ENCODE results near the gene PCSK7. TPM values are rescaled to one million over a fixed set of nuclear protein-coding genes. Genes with fewer than 3 reads are reported as not detected.

PCSK7 gene
- total RNA-seq, 1 experiment from 2014 or later = 30.0 TPM

DNA sequence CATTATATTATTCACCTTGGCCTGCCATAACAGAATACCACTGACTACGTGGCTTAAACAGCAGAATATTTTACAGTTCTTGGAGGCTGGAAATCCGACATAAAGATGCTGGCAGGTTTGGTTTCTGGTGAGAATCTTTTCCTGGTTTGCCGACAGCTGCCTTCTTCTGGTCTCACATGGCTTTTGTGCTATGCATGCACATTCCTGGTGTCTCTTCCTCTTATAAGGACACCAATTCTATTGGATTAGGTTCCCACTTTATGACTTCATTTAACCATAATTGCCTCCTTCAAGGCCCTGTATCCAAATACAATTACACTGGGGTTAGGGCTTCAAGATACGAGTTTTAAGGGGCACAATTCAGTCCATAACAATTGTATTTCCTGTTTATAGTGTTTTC, 17.7 kb upstream of the PCSK7 start:
- ChIA-PET POLR2A (no interaction called here), CTCF (no interaction called here), RAD21 (ENCODE audit: low non-redundant PET in 1 of 2, low total read pairs in 2 of 2, uncharacterized antibody in 2 of 2, unreplicated experiment in 2 of 2) (no interaction called here)
- intact Hi-C loops (cut with micrococcal nuclease) = no loop called here
- no peaks in the 10 kb centered on the region for H3K79me2 ChIP-seq (ENCODE audit: insufficient read depth, low read length)
- H3K27ac ChIP-seq (ENCODE audit: low read depth, low read length) = no peak overlapping the region
- H3K9ac ChIP-seq (ENCODE audit: low read length) = no peak overlapping the region
- no peaks in the 10 kb centered on the region for H3K4me1 ChIP-seq (ENCODE audit: control insufficient read depth in 1 of 2, insufficient read depth in 2 of 2, low read length in 2 of 2)
- H3K27me3 ChIP-seq (ENCODE audit: insufficient read depth, low read length) = no peaks in the 10 kb centered on the region
- BruUV-seq (replicated peaks) = no TSS peak
- no peak overlapping the region for H2AFZ ChIP-seq (ENCODE audit: low read depth, low read length, poor library complexity, severe bottlenecking)
- no peak for ATAC-seq
- no peaks in the 10 kb centered on the region for H3K9me2 ChIP-seq (ENCODE audit: insufficient read depth)
- TF ChIP-seq, protein P1, sequence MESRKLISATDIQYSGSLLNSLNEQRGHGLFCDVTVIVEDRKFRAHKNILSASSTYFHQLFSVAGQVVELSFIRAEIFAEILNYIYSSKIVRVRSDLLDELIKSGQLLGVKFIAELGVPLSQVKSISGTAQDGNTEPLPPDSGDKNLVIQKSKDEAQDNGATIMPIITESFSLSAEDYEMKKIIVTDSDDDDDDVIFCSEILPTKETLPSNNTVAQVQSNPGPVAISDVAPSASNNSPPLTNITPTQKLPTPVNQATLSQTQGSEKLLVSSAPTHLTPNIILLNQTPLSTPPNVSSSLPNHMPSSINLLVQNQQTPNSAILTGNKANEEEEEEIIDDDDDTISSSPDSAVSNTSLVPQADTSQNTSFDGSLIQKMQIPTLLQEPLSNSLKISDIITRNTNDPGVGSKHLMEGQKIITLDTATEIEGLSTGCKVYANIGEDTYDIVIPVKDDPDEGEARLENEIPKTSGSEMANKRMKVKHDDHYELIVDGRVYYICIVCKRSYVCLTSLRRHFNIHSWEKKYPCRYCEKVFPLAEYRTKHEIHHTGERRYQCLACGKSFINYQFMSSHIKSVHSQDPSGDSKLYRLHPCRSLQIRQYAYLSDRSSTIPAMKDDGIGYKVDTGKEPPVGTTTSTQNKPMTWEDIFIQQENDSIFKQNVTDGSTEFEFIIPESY (IDR thresholded peaks at IDR 0.05; ENCODE audit: extremely low read depth, insufficient replicate concordance, low read length) = no peak
- no peak for TF ChIP-seq POLR2AphosphoS5 (IDR thresholded peaks at IDR 0.05; ENCODE audit: low read depth, low read length)
- TF ChIP-seq JUND (IDR thresholded peaks at IDR 0.05) = no peak
- TF ChIP-seq, protein P2, sequence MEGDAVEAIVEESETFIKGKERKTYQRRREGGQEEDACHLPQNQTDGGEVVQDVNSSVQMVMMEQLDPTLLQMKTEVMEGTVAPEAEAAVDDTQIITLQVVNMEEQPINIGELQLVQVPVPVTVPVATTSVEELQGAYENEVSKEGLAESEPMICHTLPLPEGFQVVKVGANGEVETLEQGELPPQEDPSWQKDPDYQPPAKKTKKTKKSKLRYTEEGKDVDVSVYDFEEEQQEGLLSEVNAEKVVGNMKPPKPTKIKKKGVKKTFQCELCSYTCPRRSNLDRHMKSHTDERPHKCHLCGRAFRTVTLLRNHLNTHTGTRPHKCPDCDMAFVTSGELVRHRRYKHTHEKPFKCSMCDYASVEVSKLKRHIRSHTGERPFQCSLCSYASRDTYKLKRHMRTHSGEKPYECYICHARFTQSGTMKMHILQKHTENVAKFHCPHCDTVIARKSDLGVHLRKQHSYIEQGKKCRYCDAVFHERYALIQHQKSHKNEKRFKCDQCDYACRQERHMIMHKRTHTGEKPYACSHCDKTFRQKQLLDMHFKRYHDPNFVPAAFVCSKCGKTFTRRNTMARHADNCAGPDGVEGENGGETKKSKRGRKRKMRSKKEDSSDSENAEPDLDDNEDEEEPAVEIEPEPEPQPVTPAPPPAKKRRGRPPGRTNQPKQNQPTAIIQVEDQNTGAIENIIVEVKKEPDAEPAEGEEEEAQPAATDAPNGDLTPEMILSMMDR (IDR thresholded peaks at IDR 0.05 in 2 of 3, conservative IDR thresholded peaks at IDR 0.05 in 1 of 3; ENCODE audit: borderline replicate concordance in 1 of 3, insufficient read depth in 1 of 3, low read depth in 2 of 3, low read length in 2 of 3) = no peak
- TF ChIP-seq POLR2A (IDR thresholded peaks at IDR 0.05; ENCODE audit: borderline replicate concordance, extremely low read depth, insufficient read depth, insufficient read length) = no peak
- no peak for TF ChIP-seq YY1 (IDR thresholded peaks at IDR 0.05; ENCODE audit: extremely low read depth, insufficient replicate concordance, low read depth, low read length)
- TF ChIP-seq TCF7L2 (IDR thresholded peaks at IDR 0.05; ENCODE audit: borderline replicate concordance, extremely low read depth, insufficient read depth, insufficient read length) = no peak
- TF ChIP-seq, protein P3, sequence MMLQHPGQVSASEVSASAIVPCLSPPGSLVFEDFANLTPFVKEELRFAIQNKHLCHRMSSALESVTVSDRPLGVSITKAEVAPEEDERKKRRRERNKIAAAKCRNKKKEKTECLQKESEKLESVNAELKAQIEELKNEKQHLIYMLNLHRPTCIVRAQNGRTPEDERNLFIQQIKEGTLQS (IDR thresholded peaks at IDR 0.05) = no peak
- no peak for TF ChIP-seq EGR1 (IDR thresholded peaks at IDR 0.05; ENCODE audit: low read depth)
- TF ChIP-seq SP1 (IDR thresholded peaks at IDR 0.05; ENCODE audit: low read depth) = no peak
- TF ChIP-seq SRF (IDR thresholded peaks at IDR 0.05; ENCODE audit: low read depth) = no peak
- TF ChIP-seq, protein P4, sequence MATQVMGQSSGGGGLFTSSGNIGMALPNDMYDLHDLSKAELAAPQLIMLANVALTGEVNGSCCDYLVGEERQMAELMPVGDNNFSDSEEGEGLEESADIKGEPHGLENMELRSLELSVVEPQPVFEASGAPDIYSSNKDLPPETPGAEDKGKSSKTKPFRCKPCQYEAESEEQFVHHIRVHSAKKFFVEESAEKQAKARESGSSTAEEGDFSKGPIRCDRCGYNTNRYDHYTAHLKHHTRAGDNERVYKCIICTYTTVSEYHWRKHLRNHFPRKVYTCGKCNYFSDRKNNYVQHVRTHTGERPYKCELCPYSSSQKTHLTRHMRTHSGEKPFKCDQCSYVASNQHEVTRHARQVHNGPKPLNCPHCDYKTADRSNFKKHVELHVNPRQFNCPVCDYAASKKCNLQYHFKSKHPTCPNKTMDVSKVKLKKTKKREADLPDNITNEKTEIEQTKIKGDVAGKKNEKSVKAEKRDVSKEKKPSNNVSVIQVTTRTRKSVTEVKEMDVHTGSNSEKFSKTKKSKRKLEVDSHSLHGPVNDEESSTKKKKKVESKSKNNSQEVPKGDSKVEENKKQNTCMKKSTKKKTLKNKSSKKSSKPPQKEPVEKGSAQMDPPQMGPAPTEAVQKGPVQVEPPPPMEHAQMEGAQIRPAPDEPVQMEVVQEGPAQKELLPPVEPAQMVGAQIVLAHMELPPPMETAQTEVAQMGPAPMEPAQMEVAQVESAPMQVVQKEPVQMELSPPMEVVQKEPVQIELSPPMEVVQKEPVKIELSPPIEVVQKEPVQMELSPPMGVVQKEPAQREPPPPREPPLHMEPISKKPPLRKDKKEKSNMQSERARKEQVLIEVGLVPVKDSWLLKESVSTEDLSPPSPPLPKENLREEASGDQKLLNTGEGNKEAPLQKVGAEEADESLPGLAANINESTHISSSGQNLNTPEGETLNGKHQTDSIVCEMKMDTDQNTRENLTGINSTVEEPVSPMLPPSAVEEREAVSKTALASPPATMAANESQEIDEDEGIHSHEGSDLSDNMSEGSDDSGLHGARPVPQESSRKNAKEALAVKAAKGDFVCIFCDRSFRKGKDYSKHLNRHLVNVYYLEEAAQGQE (IDR thresholded peaks at IDR 0.05; ENCODE audit: low read depth) = no peak
- TF ChIP-seq RAD21 (IDR thresholded peaks at IDR 0.05; ENCODE audit: low read depth) = no peak
- TF ChIP-seq, protein P5, sequence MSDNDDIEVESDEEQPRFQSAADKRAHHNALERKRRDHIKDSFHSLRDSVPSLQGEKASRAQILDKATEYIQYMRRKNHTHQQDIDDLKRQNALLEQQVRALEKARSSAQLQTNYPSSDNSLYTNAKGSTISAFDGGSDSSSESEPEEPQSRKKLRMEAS (IDR thresholded peaks at IDR 0.05) = no peak
- no peak for TF ChIP-seq ZFX (IDR thresholded peaks at IDR 0.05)
- no peak for TF ChIP-seq ELF1 (IDR thresholded peaks at IDR 0.05; ENCODE audit: borderline replicate concordance, low read depth)
- no peak for TF ChIP-seq CEBPB (IDR thresholded peaks at IDR 0.05; ENCODE audit: low read depth)
- no peak for TF ChIP-seq ZNF274 (IDR thresholded peaks at IDR 0.05; ENCODE audit: low read depth, low read length)
- no peak for TF ChIP-seq SIN3A (IDR thresholded peaks at IDR 0.05; ENCODE audit: low read depth)
- H3K9me3 ChIP-seq (ENCODE audit: control insufficient read depth in 1 of 2, insufficient read depth in 1 of 2, low read depth in 1 of 2, low read length in 2 of 2) = no peaks in the 10 kb centered on the region
- no peak overlapping the region for H3K4me3 ChIP-seq (replicated peaks in 1 of 2; ENCODE audit: low read depth in 1 of 2, low read length in 2 of 2)
- no peak overlapping the region for H3K4me2 ChIP-seq (ENCODE audit: low read length)
- peaks cover 26 to 27% of the 10 kb centered on the region in 2 experiments for H3K36me3 ChIP-seq (ENCODE audit: control insufficient read depth in 1 of 2, insufficient read depth in 2 of 2, low read length in 2 of 2)
- no peak for DNase-seq (ENCODE audit: low read depth, low spot score)
- H4K20me1 ChIP-seq (ENCODE audit: insufficient read depth) = 0 out of 2 replicates have a peak, but pooled peaks cover 6% of the 10 kb centered on the region
